Measurements from ENCODE around the gene PPFIA1. TPM values are rescaled to one million over a fixed set of nuclear protein-coding genes. Genes with fewer than 3 reads are reported as not detected.
"Not testable (repeated sequence)": the region's sequence is repeated elsewhere in the genome, so short reads cannot be mapped to it uniquely, and the experiment has no call there.

The PPFIA1 gene
- total RNA-seq, 1 experiment from 2014 or later = 19.8 TPM

GRCh38 chr11:70381872-70382861, 111.7 kb downstream of the PPFIA1 start:
- Histone ChIP-seq H3K9me3 (no peaks in the 10 kb centered on the region), H3K36me3 (peaks cover 38% of the 10 kb centered on the region), H3K4me3 (no peak overlapping the region), H3K27me3 (no peaks in the 10 kb centered on the region)
- peak; percentile 16 for DNase-seq

GRCh38 chr11:70383664-70384565, 113.4 kb downstream of the PPFIA1 start:
- no peak overlapping the region for H3K4me3 ChIP-seq
- H3K27me3 ChIP-seq = no peaks in the 10 kb centered on the region
- peaks cover 20% of the 10 kb centered on the region for H3K36me3 ChIP-seq
- H3K9me3 ChIP-seq = no peaks in the 10 kb centered on the region
- no peak for DNase-seq

DNA sequence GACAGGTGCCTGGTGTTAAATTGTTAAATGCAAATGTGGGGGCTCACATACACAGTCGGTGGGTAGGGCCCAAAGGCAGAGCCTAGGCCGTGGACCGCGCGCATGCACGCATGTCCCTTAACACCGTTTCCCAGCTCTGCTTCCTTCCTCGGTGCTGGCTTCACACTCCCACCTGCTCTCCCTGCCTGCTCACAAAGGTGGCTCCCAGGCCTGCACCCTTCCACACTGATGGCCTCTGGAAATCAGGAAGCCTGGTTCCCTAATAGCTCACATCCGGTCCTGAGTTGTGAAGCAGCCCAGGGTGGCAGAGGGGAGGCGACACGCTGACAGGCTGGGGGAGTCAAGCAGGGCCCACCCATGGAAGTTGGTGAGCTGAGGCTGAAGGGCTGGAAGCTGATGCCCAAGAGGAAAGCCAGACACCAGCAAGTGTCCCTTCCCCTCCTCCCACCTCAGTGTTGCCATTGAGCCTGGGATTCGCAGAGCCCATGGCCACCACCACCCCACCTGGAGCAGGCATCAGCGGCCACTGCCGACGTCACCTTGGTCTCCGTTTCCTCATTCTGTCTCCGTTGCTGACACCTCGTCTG, 114.2 kb downstream of the PPFIA1 start:
- H3K27me3 ChIP-seq = no peaks in the 10 kb centered on the region
- no peak for DNase-seq
- no peak overlapping the region for H3K4me3 ChIP-seq
- H3K9me3 ChIP-seq = no peaks in the 10 kb centered on the region
- peaks cover 18% of the 10 kb centered on the region for H3K36me3 ChIP-seq

- Histone ChIP-seq H3K4me3 (no peak overlapping the region), H3K27me3 (no peaks in the 10 kb centered on the region), H3K36me3 (peaks cover 8% of the 10 kb centered on the region), H3K9me3 (no peaks in the 10 kb centered on the region)
- no peak for DNase-seq
Measured at GRCh38 chr11:70387564-70387963, 117.1 kb downstream of the PPFIA1 start.

DNA sequence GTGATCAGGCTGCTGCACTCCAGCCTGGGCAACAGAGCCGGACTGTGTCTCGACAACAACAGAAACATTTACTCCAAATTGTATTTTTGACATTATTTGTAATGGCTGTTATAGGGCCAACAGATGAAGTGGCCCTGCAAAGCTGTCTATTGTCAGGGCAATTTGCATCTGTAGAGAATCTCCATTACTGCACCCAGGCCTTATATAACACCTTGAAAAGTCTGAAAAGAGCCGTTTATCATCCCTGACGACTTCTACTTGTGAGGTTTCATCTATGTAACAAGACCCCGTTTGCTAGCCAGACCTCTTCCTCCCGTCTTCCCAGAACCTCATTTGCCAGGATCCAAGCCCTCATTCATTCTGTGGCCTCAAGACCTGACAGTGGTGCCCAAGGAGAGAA, 118.7 kb downstream of the PPFIA1 start:
- Histone ChIP-seq H3K9me3 (no peaks in the 10 kb centered on the region), H3K27me3 (no peaks in the 10 kb centered on the region), H3K4me3 (no peak overlapping the region), H3K36me3 (peaks cover 9% of the 10 kb centered on the region)
- no peak for DNase-seq

GRCh38 chr11:70390882-70391281, 120.4 kb downstream of the PPFIA1 start:
- not testable (repeated sequence) for DNase-seq, H3K9me3 ChIP-seq, H3K4me3 ChIP-seq, H3K27me3 ChIP-seq
- H3K36me3 ChIP-seq = peaks cover 11% of the 10 kb centered on the region

- Histone ChIP-seq H3K4me3 (no peak overlapping the region), H3K36me3 (peaks cover 12% of the 10 kb centered on the region), H3K9me3 (no peaks in the 10 kb centered on the region), H3K27me3 (no peaks in the 10 kb centered on the region)
- no peak for DNase-seq
Measured at GRCh38 chr11:70394211-70394950, 123.9 kb downstream of the PPFIA1 start.

DNA sequence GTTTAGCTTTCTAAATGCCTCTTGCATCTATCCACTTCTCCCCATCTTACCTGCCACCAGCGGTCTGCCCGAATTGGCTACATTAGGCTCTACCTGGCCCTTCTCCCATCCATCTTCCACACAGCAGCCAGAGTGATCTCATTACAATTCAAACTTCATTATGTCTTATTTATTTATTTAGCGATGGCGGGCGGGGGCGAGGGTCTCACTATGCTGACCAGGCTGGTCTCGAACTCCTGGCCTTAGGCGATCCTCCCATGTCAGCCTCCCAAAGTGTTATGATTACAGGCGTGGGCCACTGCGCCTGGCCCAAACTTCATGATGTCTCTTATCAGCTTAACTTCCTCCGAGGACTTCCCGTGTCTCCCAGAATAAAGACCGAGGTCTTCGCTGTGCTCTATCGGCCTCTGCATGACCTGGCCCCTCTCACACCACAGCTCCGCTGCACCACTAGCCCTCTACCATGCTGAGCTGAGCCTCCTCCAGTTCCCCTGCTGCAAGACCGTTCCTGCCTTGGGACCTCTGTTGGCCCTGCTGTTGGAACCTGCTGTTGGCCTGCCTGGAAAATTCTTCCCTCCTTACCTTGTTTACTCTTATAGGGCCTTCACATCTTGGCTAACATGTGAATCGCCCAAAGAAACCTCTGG, 127.0 kb downstream of the PPFIA1 start:
- no peak for DNase-seq
- H3K36me3 ChIP-seq = peaks cover 19% of the 10 kb centered on the region
- H3K9me3 ChIP-seq = no peaks in the 10 kb centered on the region
- H3K4me3 ChIP-seq = peak overlapping the region; percentile 85
- no peaks in the 10 kb centered on the region for H3K27me3 ChIP-seq

- DNase-seq = peak; percentile 91
- H3K27me3 ChIP-seq = no peaks in the 10 kb centered on the region
- H3K4me3 ChIP-seq = peak within 1 kb of the TSS; percentile 85
- H3K36me3 ChIP-seq = peaks cover 22% of the 10 kb centered on the region
- no peaks in the 10 kb centered on the region for H3K9me3 ChIP-seq
Measured at GRCh38 chr11:70397983-70398833, 127.7 kb downstream of the PPFIA1 start, which contains the start of gene CTTN. Gene CTTN (plus strand): TSS chr11:70398529. CDS start chr11:70407298, 8,769 bp downstream.

GRCh38 chr11:70398834-70399680, 128.6 kb downstream of the PPFIA1 start:
- H3K9me3 ChIP-seq = no peaks in the 10 kb centered on the region
- H3K36me3 ChIP-seq = peaks cover 21% of the 10 kb centered on the region
- no peak for DNase-seq

GRCh38 chr11:70399681-70400112, 129.2 kb downstream of the PPFIA1 start:
- Histone ChIP-seq H3K4me3 (peak overlapping the region; percentile 85), H3K36me3 (peaks cover 28% of the 10 kb centered on the region), H3K27me3 (no peaks in the 10 kb centered on the region), H3K9me3 (no peaks in the 10 kb centered on the region)
- peak; percentile 95 for DNase-seq

More at GRCh38 chr11:70398834-70399680, 128.6 kb downstream of the PPFIA1 start:
- H3K4me3 ChIP-seq = peak overlapping the region; percentile 85
- H3K27me3 ChIP-seq = no peaks in the 10 kb centered on the region

DNA sequence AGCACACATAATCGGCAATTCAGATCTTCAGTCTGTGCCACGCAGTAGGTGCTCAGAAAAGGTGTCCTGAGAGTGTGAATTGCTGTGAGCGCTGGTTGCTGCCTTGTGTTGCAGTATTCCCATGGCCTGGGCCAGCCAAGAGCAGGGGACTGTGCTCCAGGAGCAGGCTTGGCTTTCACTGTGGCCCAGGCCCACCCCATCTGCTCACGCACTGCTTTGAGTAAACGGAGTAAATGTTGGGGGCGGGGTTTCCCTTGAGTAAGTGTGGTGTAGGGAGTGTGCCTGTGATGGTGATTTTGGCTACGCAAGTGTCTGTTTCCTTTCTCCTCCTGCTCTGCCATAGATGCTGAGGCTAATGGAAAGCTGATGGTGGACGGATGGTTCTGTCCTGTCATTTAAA, 130.2 kb downstream of the PPFIA1 start:
- peaks cover 33% of the 10 kb centered on the region for H3K36me3 ChIP-seq
- no peak overlapping the region for H3K4me3 ChIP-seq
- DNase-seq = no peak
- no peaks in the 10 kb centered on the region for H3K9me3 ChIP-seq
- H3K27me3 ChIP-seq = no peaks in the 10 kb centered on the region

- H3K36me3 ChIP-seq = peaks cover 43% of the 10 kb centered on the region
- H3K4me3 ChIP-seq = no peak overlapping the region
- DNase-seq = no peak
- H3K9me3 ChIP-seq = no peaks in the 10 kb centered on the region
- no peaks in the 10 kb centered on the region for H3K27me3 ChIP-seq
Measured at GRCh38 chr11:70402016-70402415, 131.5 kb downstream of the PPFIA1 start.

GRCh38 chr11:70402685-70403084, 132.2 kb downstream of the PPFIA1 start:
- no peaks in the 10 kb centered on the region for H3K9me3 ChIP-seq
- no peak for DNase-seq
- H3K4me3 ChIP-seq = no peak overlapping the region
- H3K36me3 ChIP-seq = peaks cover 49% of the 10 kb centered on the region
- no peaks in the 10 kb centered on the region for H3K27me3 ChIP-seq

Measured in MG63 (cell line).